ENCODE measurements around the gene RIMBP2.

RIMBP2 gene

DNA sequence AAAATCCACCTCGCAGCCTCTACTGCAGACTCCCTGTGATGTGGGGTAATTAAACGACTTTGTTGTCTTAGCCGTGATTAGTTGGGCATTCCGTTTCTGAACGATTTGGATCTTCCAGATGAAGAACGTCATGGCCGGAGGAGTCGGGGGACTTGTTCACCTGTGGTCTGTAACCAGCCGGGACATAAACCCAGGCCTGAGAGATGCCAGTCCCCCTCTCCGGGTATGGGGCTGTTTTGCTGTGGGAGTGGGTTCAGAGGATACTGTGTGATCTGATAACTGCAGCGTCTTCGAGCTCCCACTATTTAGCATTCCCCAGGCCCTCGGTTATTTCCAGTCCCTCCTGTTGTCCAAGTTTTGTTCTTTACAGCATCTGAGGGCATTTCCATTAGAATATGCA, 282.3 kb downstream of the RIMBP2 start:
- CTCF ChIA-PET: no interaction called here
- H3K36me3 ChIP-seq (ENCODE audit: control insufficient read depth in 2 of 2, insufficient read depth in 1 of 2, low read length in 2 of 2): no peaks in the 10 kb centered on the region
- TF ChIP-seq ZNF677 (tag by site-specific recombination; IDR thresholded peaks at IDR 0.05) (no peak), ZNF132 (tag by site-specific recombination; IDR thresholded peaks at IDR 0.05; ENCODE audit: borderline replicate concordance) (no peak)
- no peaks in the 10 kb centered on the region for H3K9me3 ChIP-seq (ENCODE audit: control insufficient read depth, insufficient read depth, low read depth, low read length)
- H3K4me1 ChIP-seq (ENCODE audit: control insufficient read depth, insufficient read depth, low read length): no peaks in the 10 kb centered on the region
- H3K27ac ChIP-seq (ENCODE audit: extremely low read depth, low read depth, low read length): no peak overlapping the region
- H3K4me3 ChIP-seq (ENCODE audit: low read depth, low read length): no peak overlapping the region
- POLR2A ChIA-PET: no interaction called here

- H3K4me1 ChIP-seq (ENCODE audit: control insufficient read depth, insufficient read depth, low read length): no peaks in the 10 kb centered on the region
- TF ChIP-seq ZBTB7A (tag by site-specific recombination; IDR thresholded peaks at IDR 0.05; ENCODE audit: low read depth): no peak
- H3K4me3 ChIP-seq (ENCODE audit: low read depth, low read length): no peak overlapping the region
- no peaks in the 10 kb centered on the region for H3K9me3 ChIP-seq (ENCODE audit: control insufficient read depth, insufficient read depth, low read depth, low read length)
- POLR2A ChIA-PET: no interaction called here
- no peak overlapping the region for H3K27ac ChIP-seq (ENCODE audit: extremely low read depth, low read depth, low read length)
- no peaks in the 10 kb centered on the region for H3K36me3 ChIP-seq (ENCODE audit: control insufficient read depth in 2 of 2, insufficient read depth in 1 of 2, low read length in 2 of 2)
- CTCF ChIA-PET: no interaction called here
Measured at GRCh38 chr12:130433411-130433810, 282.7 kb downstream of the RIMBP2 start.

DNA sequence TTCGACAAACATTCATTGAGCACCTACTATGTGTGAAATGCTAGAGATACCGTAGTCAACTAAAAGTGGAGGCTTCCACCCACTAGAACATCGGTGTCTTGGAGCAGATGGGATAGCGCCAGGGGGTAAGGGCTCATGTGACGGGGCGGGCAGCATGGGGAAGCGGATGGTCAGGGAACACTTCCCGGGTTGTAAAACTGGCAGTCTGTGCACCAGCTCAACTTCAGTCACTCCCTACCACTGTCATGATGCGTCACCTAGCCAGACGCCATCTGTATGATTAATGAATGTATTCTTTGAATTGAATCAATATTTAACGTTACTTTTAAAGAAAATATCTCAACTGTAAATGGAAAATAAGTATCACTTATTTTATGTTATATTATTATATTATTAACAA, 284.9 kb downstream of the RIMBP2 start:
- ChIA-PET CTCF (no interaction called here), POLR2A (no interaction called here)
- H3K27ac ChIP-seq (ENCODE audit: extremely low read depth, low read depth, low read length): no peak overlapping the region
- no peaks in the 10 kb centered on the region for H3K4me1 ChIP-seq (ENCODE audit: control insufficient read depth, insufficient read depth, low read length)
- H3K4me3 ChIP-seq (ENCODE audit: low read depth, low read length): no peak overlapping the region
- H3K9me3 ChIP-seq (ENCODE audit: control insufficient read depth, insufficient read depth, low read depth, low read length): no peaks in the 10 kb centered on the region
- H3K36me3 ChIP-seq (ENCODE audit: control insufficient read depth in 2 of 2, insufficient read depth in 1 of 2, low read length in 2 of 2): no peaks in the 10 kb centered on the region
- TF ChIP-seq ZBTB20 (tag by site-specific recombination; IDR thresholded peaks at IDR 0.05) (no peak), ZNF24 (tag by site-specific recombination; IDR thresholded peaks at IDR 0.05) (no peak), ZNF416 (tag by site-specific recombination; IDR thresholded peaks at IDR 0.05) (no peak), ZNF335 (tag by site-specific recombination; conservative IDR thresholded peaks at IDR 0.05) (no peak), ZNF560 (tag by site-specific recombination; IDR thresholded peaks at IDR 0.05; ENCODE audit: borderline replicate concordance) (no peak), ZNF112 (tag by site-specific recombination; IDR thresholded peaks at IDR 0.05) (no peak), ZBTB1 (tag by site-specific recombination; IDR thresholded peaks at IDR 0.05) (no peak)
- TF ChIP-seq, protein P1, sequence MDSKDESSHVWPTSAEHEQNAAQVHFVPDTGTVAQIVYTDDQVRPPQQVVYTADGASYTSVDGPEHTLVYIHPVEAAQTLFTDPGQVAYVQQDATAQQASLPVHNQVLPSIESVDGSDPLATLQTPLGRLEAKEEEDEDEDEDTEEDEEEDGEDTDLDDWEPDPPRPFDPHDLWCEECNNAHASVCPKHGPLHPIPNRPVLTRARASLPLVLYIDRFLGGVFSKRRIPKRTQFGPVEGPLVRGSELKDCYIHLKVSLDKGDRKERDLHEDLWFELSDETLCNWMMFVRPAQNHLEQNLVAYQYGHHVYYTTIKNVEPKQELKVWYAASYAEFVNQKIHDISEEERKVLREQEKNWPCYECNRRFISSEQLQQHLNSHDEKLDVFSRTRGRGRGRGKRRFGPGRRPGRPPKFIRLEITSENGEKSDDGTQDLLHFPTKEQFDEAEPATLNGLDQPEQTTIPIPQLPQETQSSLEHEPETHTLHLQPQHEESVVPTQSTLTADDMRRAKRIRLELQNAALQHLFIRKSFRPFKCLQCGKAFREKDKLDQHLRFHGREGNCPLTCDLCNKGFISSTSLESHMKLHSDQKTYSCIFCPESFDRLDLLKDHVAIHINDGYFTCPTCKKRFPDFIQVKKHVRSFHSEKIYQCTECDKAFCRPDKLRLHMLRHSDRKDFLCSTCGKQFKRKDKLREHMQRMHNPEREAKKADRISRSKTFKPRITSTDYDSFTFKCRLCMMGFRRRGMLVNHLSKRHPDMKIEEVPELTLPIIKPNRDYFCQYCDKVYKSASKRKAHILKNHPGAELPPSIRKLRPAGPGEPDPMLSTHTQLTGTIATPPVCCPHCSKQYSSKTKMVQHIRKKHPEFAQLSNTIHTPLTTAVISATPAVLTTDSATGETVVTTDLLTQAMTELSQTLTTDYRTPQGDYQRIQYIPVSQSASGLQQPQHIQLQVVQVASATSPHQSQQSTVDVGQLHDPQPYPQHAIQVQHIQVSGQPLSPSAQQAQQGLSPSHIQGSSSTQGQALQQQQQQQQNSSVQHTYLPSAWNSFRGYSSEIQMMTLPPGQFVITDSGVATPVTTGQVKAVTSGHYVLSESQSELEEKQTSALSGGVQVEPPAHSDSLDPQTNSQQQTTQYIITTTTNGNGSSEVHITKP (tag by site-specific recombination; IDR thresholded peaks at IDR 0.05): no peak

DNA sequence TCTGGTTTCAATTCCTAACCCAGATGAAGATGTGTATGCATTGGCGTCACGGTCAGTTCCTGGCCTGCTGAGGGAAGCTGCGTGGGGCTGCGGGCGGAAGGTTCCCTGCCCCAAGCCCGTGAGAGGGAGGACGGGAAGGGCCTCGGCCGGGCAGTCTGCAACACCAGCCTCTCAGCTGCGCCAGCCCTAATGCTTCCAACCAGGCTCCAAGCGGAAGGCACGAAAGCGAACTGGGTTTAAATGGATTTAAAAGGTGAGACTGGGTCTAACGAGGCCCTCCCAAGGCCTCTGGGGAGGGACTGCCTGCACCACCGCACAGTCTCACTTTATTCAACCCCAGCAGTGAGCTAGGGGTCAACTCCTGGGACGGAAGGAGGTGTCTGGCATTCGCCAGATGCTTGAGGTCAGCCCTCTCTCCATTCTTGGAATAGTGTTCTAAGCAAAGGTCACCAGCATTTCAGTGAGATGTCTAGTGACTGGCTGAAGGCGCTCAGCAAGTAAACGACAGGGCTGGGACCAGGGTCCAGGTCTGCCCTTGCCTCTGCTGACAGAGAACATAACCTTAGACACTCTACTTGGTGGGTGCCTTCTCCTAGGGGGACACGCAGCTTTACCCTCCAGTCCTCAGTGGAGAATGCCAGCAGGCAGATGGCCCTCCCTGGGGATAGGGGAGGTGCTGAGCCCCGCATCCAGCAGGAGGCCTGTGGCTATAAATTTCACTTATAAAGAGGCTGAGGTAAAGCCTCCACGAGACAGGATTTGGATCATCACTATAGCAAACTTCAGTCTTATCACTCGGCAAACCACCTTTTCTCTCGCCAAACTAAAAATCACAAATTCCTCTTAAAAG, 286.2 kb downstream of the RIMBP2 start:
- no peak overlapping the region for H3K27ac ChIP-seq (ENCODE audit: extremely low read depth, low read depth, low read length)
- H3K36me3 ChIP-seq (ENCODE audit: control insufficient read depth in 2 of 2, insufficient read depth in 1 of 2, low read length in 2 of 2): no peaks in the 10 kb centered on the region
- H3K4me1 ChIP-seq (ENCODE audit: control insufficient read depth, insufficient read depth, low read length): no peaks in the 10 kb centered on the region
- POLR2A ChIA-PET: no interaction called here
- H3K9me3 ChIP-seq (ENCODE audit: control insufficient read depth, insufficient read depth, low read depth, low read length): no peaks in the 10 kb centered on the region
- CTCF ChIA-PET: no interaction called here
- H3K4me3 ChIP-seq (ENCODE audit: low read depth, low read length): no peak overlapping the region
- TF ChIP-seq ZNF350 (tag by site-specific recombination; IDR thresholded peaks at IDR 0.05) (no peak), ZNF155 (tag by site-specific recombination; IDR thresholded peaks at IDR 0.05) (no peak), TCF7L2 (IDR thresholded peaks at IDR 0.05; ENCODE audit: borderline replicate concordance, low read depth, low read length) (no peak), BCL11A (tag by site-specific recombination; IDR thresholded peaks at IDR 0.05; ENCODE audit: low read depth) (no peak), ZNF223 (tag by site-specific recombination; IDR thresholded peaks at IDR 0.05) (no peak)
- TF ChIP-seq, protein P2, sequence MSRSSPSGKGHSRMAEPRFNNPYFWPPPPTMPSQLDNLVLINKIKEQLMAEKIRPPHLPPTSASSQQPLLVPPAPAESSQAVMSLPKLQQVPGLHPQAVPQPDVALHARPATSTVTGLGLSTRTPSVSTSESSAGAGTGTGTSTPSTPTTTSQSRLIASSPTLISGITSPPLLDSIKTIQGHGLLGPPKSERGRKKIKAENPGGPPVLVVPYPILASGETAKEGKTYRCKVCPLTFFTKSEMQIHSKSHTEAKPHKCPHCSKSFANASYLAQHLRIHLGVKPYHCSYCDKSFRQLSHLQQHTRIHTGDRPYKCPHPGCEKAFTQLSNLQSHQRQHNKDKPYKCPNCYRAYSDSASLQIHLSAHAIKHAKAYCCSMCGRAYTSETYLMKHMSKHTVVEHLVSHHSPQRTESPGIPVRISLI (tag by site-specific recombination; IDR thresholded peaks at IDR 0.05): no peak
- TF ChIP-seq, protein P3, sequence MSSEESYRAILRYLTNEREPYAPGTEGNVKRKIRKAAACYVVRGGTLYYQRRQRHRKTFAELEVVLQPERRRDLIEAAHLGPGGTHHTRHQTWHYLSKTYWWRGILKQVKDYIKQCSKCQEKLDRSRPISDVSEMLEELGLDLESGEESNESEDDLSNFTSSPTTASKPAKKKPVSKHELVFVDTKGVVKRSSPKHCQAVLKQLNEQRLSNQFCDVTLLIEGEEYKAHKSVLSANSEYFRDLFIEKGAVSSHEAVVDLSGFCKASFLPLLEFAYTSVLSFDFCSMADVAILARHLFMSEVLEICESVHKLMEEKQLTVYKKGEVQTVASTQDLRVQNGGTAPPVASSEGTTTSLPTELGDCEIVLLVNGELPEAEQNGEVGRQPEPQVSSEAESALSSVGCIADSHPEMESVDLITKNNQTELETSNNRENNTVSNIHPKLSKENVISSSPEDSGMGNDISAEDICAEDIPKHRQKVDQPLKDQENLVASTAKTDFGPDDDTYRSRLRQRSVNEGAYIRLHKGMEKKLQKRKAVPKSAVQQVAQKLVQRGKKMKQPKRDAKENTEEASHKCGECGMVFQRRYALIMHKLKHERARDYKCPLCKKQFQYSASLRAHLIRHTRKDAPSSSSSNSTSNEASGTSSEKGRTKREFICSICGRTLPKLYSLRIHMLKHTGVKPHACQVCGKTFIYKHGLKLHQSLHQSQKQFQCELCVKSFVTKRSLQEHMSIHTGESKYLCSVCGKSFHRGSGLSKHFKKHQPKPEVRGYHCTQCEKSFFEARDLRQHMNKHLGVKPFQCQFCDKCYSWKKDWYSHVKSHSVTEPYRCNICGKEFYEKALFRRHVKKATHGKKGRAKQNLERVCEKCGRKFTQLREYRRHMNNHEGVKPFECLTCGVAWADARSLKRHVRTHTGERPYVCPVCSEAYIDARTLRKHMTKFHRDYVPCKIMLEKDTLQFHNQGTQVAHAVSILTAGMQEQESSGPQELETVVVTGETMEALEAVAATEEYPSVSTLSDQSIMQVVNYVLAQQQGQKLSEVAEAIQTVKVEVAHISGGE (tag by site-specific recombination; conservative IDR thresholded peaks at IDR 0.05; ENCODE audit: low read depth): no peak

All from HEK293 (cell line).